Osteocyte (in vitro differentiated cells): ENCODE results near the gene PSEN1. TPM values are rescaled to one million over a fixed set of nuclear protein-coding genes. Genes with fewer than 3 reads are reported as not detected.

ENCODE experiments used
- DNase-seq: peaks from one replicate; pipeline ENCODE4 v3.0.0; 2021; ENCODE audit warnings: mixed read lengths; ENCODE audit not compliant: unreplicated experiment; ENCODE audit errors: extremely low spot score
- H3K27ac Mint-ChIP-seq: one replicate; pipeline ENCODE4 v1.8.0; 2021; ENCODE audit warnings: mild to moderate bottlenecking, mixed read lengths; ENCODE audit not compliant: unreplicated experiment
- H3K27me3 Mint-ChIP-seq: one replicate; pipeline ENCODE4 v1.8.0; 2021; ENCODE audit warnings: mixed read lengths; ENCODE audit not compliant: unreplicated experiment
- H3K36me3 Mint-ChIP-seq: one replicate; pipeline ENCODE4 v1.8.0; 2021; ENCODE audit warnings: mixed read lengths; ENCODE audit not compliant: unreplicated experiment
- H3K4me1 Mint-ChIP-seq: one replicate; pipeline ENCODE4 v1.8.0; 2021; ENCODE audit warnings: mixed read lengths; ENCODE audit not compliant: unreplicated experiment
- H3K4me3 Mint-ChIP-seq: one replicate; pipeline ENCODE4 v1.8.0; 2021; ENCODE audit warnings: mild to moderate bottlenecking, moderate library complexity, mixed read lengths; ENCODE audit not compliant: unreplicated experiment
- H3K9me3 Mint-ChIP-seq: one replicate; pipeline ENCODE4 v1.8.0; 2021; ENCODE audit warnings: mixed read lengths; ENCODE audit not compliant: unreplicated experiment
- total RNA-seq: library from RNA; stranded (reverse); gene quantifications from 2 replicates; pipeline ENCODE4 v1.2.1, GENCODE V29; 2021
- TF ChIP-seq, protein P1 (sequence below): fragments of 200-600 bp; sonication (generic); IDR thresholded peaks from 2 replicates; pipeline ENCODE4 v1.5.0; 2021; ENCODE audit warnings: antibody characterized with exemption, mild to moderate bottlenecking, moderate library complexity

The PSEN1 gene
- total RNA-seq, 1 donor from 2014 or later, result 64.4 TPM

DNA sequence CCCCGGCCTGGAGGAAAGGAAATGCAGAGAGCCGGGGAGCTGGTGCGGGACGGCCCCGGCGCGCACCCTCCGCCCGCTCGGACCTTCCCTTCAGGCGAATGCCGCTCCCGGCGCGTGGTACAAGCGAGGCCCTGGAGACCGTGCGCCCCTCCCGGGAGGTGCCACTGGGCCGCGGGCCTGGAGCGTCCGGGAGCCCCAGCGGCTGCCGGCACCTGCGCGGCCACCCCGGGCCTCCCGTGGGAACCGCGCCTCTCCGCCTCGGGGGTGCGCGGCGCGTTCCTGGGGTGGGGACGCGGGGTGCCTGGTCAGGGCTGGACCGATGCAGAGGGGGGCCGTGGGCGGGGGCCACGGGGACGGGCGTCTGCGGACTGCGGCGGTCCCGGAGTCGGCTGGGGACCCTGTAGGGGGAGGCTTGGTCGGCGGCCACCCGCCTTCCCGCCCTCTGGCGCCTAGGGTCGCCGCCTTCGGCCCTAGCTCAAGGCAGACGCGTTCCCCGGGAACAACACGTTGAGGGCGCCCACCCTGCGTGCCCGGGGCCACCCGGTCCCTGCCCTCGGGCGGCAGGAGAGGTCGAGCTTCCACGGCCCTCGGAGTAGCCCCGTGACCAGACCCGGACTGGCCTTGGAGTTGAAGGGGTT, 101.6 kb downstream of the PSEN1 start:
- Mint-ChIP-seq H3K9me3 (no peaks in the 10 kb centered on the region), H3K4me3 (peak overlapping the region; percentile 73), H3K27ac (peak overlapping the region; percentile 82), H3K27me3 (peaks cover 6% of the 10 kb centered on the region), H3K4me1 (peaks cover 77% of the 10 kb centered on the region), H3K36me3 (no peaks in the 10 kb centered on the region)
- peak; percentile 85 for DNase-seq
- TF ChIP-seq, protein P1, sequence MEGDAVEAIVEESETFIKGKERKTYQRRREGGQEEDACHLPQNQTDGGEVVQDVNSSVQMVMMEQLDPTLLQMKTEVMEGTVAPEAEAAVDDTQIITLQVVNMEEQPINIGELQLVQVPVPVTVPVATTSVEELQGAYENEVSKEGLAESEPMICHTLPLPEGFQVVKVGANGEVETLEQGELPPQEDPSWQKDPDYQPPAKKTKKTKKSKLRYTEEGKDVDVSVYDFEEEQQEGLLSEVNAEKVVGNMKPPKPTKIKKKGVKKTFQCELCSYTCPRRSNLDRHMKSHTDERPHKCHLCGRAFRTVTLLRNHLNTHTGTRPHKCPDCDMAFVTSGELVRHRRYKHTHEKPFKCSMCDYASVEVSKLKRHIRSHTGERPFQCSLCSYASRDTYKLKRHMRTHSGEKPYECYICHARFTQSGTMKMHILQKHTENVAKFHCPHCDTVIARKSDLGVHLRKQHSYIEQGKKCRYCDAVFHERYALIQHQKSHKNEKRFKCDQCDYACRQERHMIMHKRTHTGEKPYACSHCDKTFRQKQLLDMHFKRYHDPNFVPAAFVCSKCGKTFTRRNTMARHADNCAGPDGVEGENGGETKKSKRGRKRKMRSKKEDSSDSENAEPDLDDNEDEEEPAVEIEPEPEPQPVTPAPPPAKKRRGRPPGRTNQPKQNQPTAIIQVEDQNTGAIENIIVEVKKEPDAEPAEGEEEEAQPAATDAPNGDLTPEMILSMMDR, result no peak

DNA sequence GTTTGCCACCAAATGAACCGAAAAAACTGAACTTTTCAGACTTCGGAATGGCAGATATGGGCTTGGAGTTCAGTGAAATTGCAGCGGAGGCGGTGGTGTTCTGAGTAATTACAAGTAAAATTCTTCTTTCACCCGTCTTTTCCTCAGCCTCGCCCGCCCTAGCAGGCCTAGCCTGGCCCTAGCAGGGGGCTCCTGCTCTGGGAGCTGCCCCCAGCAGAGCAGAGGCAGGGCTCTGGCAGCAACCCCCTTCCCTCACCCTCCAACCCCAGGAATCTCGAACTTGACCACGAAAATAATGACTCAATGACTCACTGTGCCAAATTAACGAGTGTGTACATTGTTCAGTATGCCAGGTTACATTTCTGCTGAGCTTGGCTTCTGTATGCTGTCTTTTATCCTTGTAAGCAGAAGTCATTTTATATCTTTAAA, 102.1 kb downstream of the PSEN1 start:
- peak overlapping the region; percentile 82 for H3K27ac Mint-ChIP-seq
- H3K36me3 Mint-ChIP-seq, result no peaks in the 10 kb centered on the region
- peaks cover 80% of the 10 kb centered on the region for H3K4me1 Mint-ChIP-seq
- DNase-seq, result peak; percentile 88
- TF ChIP-seq, protein P1, result no peak
- H3K9me3 Mint-ChIP-seq, result no peaks in the 10 kb centered on the region
- peak overlapping the region; percentile 73 for H3K4me3 Mint-ChIP-seq
- H3K27me3 Mint-ChIP-seq, result peaks cover 6% of the 10 kb centered on the region

GRCh38 chr14:73238941-73239340, 102.6 kb downstream of the PSEN1 start:
- Mint-ChIP-seq H3K9me3 (no peaks in the 10 kb centered on the region), H3K27me3 (peaks cover 2% of the 10 kb centered on the region), H3K4me1 (peaks cover 80% of the 10 kb centered on the region), H3K27ac (peak overlapping the region; percentile 82), H3K36me3 (no peaks in the 10 kb centered on the region), H3K4me3 (peak overlapping the region; percentile 73)
- no peak for DNase-seq
- TF ChIP-seq, protein P1, result no peak

GRCh38 chr14:73239393-73240241, 103.3 kb downstream of the PSEN1 start:
- DNase-seq, result peak; percentile 85
- H3K4me3 Mint-ChIP-seq, result peak overlapping the region; percentile 73
- no peaks in the 10 kb centered on the region for H3K36me3 Mint-ChIP-seq
- peak overlapping the region; percentile 82 for H3K27ac Mint-ChIP-seq
- H3K4me1 Mint-ChIP-seq, result peaks cover 74% of the 10 kb centered on the region
- no peaks in the 10 kb centered on the region for H3K9me3 Mint-ChIP-seq
- no peaks in the 10 kb centered on the region for H3K27me3 Mint-ChIP-seq
- TF ChIP-seq, protein P1, result no peak
